ENCODE results near the gene DENND1A.

GRCh38 chr9:123353041-123353440 is 576.9 kb downstream of the DENND1A start:
- no peak for TF ChIP-seq CTCF (IDR thresholded peaks at IDR 0.05)
- no peak for TF ChIP-seq POLR2A (IDR thresholded peaks at IDR 0.05)
